Endothelial cell (in vitro differentiated cells): Measurements from ENCODE around the gene RBM6. TPM values are rescaled to one million over a fixed set of nuclear protein-coding genes. Genes with fewer than 3 reads are reported as not detected.

Experiments used
- DNase-seq: peaks from one replicate; pipeline ENCODE4 v3.0.0; 2021; ENCODE audit warnings: low spot score
- H3K27ac Mint-ChIP-seq: one replicate; pipeline ENCODE4 v1.8.0; 2021; ENCODE audit warnings: mixed read lengths, inconsistent platforms; ENCODE audit not compliant: unreplicated experiment
- H3K27me3 Mint-ChIP-seq: one replicate; pipeline ENCODE4 v1.8.0; 2021; ENCODE audit warnings: mild to moderate bottlenecking, moderate library complexity, mixed read lengths, inconsistent platforms; ENCODE audit not compliant: unreplicated experiment
- H3K36me3 Mint-ChIP-seq: one replicate; pipeline ENCODE4 v1.8.0; 2021; ENCODE audit warnings: mild to moderate bottlenecking, low read depth, mixed read lengths, inconsistent platforms; ENCODE audit not compliant: unreplicated experiment
- H3K4me1 Mint-ChIP-seq: one replicate; pipeline ENCODE4 v1.8.0; 2021; ENCODE audit warnings: mild to moderate bottlenecking, mixed read lengths, inconsistent platforms; ENCODE audit not compliant: unreplicated experiment
- H3K4me3 Mint-ChIP-seq: one replicate; pipeline ENCODE4 v1.8.0; 2021; ENCODE audit warnings: mild to moderate bottlenecking, mixed read lengths, inconsistent platforms; ENCODE audit not compliant: unreplicated experiment
- H3K9me3 Mint-ChIP-seq: one replicate; pipeline ENCODE4 v1.8.0; 2021; ENCODE audit warnings: mixed read lengths, inconsistent platforms; ENCODE audit not compliant: unreplicated experiment
- CTCF ChIP-seq: fragments of 200-600 bp; sonication (generic); IDR thresholded peaks from one replicate; pipeline ENCODE4 v1.5.0; 2021; ENCODE audit warnings: antibody characterized with exemption; ENCODE audit not compliant: unreplicated experiment
- total RNA-seq: library from RNA; stranded (reverse); fragmentation: NEBNext Ultra II Directional; extraction: Animal tissue kit (Norgen Biotek cat#: 25700); gene quantifications from one replicate; pipeline ENCODE4 v1.2.1, GENCODE V29; 2021; ENCODE audit not compliant: unreplicated experiment

The RBM6 gene
- total RNA-seq, 1 donor from 2014 or later: 76.2 TPM

- H3K27me3 Mint-ChIP-seq: peaks cover 20% of the 10 kb centered on the region
- no peak for TF ChIP-seq CTCF
- peaks cover 4% of the 10 kb centered on the region for H3K36me3 Mint-ChIP-seq
- H3K27ac Mint-ChIP-seq: no peak overlapping the region
- H3K4me1 Mint-ChIP-seq: peaks cover 6% of the 10 kb centered on the region
- no peaks in the 10 kb centered on the region for H3K9me3 Mint-ChIP-seq
- H3K4me3 Mint-ChIP-seq: no peak overlapping the region
- DNase-seq: no peak
These were observed 184.8 kb downstream of the RBM6 start for GRCh38 chr3:50124800-50125178.

- Mint-ChIP-seq H3K4me3 (no peak overlapping the region), H3K36me3 (no peaks in the 10 kb centered on the region), H3K27me3 (peaks cover 20% of the 10 kb centered on the region), H3K27ac (no peak overlapping the region), H3K9me3 (no peaks in the 10 kb centered on the region), H3K4me1 (peaks cover 6% of the 10 kb centered on the region)
- no peak for TF ChIP-seq CTCF
- no peak for DNase-seq
These were observed 185.8 kb downstream of the RBM6 start for GRCh38 chr3:50125541-50126286.

- Mint-ChIP-seq H3K4me3 (no peak overlapping the region), H3K27ac (no peak overlapping the region), H3K4me1 (peaks cover 6% of the 10 kb centered on the region), H3K36me3 (no peaks in the 10 kb centered on the region), H3K9me3 (no peaks in the 10 kb centered on the region), H3K27me3 (peaks cover 20% of the 10 kb centered on the region)
- no peak for DNase-seq
- no peak for TF ChIP-seq CTCF
These were observed 186.6 kb downstream of the RBM6 start for GRCh38 chr3:50126287-50127211.

Other genes starting within 250 kb of the RBM6 start
- 0.56 TPM for gene AMIGO3, start 220.5 kb upstream of the RBM6 start, total RNA-seq
- gene GMPPB, start 216.2 kb upstream of the RBM6 start, total RNA-seq: 21.3 TPM
- 56.4 TPM for gene IP6K1, start 153.6 kb upstream of the RBM6 start, total RNA-seq
- 1.1 TPM for gene CDHR4, start 140.3 kb upstream of the RBM6 start, total RNA-seq
- gene INKA1, start 136.9 kb upstream of the RBM6 start, total RNA-seq: 57.6 TPM
- gene UBA7, start 126.2 kb upstream of the RBM6 start, total RNA-seq: 6.0 TPM
- gene TRAIP, start 83.6 kb upstream of the RBM6 start, total RNA-seq: 6.2 TPM
- 0.67 TPM for gene CAMKV, start 70.2 kb upstream of the RBM6 start, total RNA-seq
- gene MST1R, start 36.3 kb upstream of the RBM6 start, total RNA-seq: 0.67 TPM
- 6.1 TPM for gene MON1A, start 10.3 kb upstream of the RBM6 start, total RNA-seq
- 219 TPM for gene RBM5, start 148.8 kb downstream of the RBM6 start, total RNA-seq
- 21.3 TPM for gene SEMA3F, start 215.2 kb downstream of the RBM6 start, total RNA-seq